HEK293T (cell line): ENCODE data around the gene HIVEP2.

Experiments used
- CTCF ChIA-PET: fragments of 350-600 bp; formaldehyde crosslinking; extraction: SDS; loops from one replicate; lab custom pipeline; 2021; ENCODE audit warnings: antibody characterized with exemption, inconsistent platforms; lab: Yijun Ruan, JAX
- POLR2A ChIA-PET: fragments of 350-600 bp; formaldehyde crosslinking; extraction: SDS; loops from one replicate; lab custom pipeline; 2020; ENCODE audit warnings: antibody characterized with exemption, inconsistent platforms; lab: Yijun Ruan, JAX
- DNase-seq: peaks from one replicate; pipeline ENCODE4 v3.0.0; 2012; ENCODE audit warnings: mixed read lengths; ENCODE audit errors: extremely low spot score
- ARNT ChIP-seq: fragments of 450-650 bp; IDR thresholded peaks from 2 replicates; pipeline ENCODE4 v1.6.1; 2017; ENCODE audit warnings: mild to moderate bottlenecking
- BHLHE40 ChIP-seq: fragments of 450-650 bp; IDR thresholded peaks from 2 replicates; pipeline ENCODE4 v1.6.1; 2016; ENCODE audit warnings: mild to moderate bottlenecking, moderate library complexity, borderline replicate concordance
- CTBP1 ChIP-seq: fragments of 450-650 bp; IDR thresholded peaks from 2 replicates; pipeline ENCODE4 v1.6.1; 2016; ENCODE audit warnings: borderline replicate concordance
- ELF4 ChIP-seq: fragments of 450-650 bp; IDR thresholded peaks from 2 replicates; pipeline ENCODE4 v1.6.1; 2017; ENCODE audit warnings: antibody characterized with exemption
- FOXA1 ChIP-seq: fragments of 450-650 bp; IDR thresholded peaks from 2 replicates; pipeline ENCODE4 v1.6.1; 2016; ENCODE audit warnings: mild to moderate bottlenecking
- FOXK2 ChIP-seq: fragments of 450-650 bp; IDR thresholded peaks from 2 replicates; pipeline ENCODE4 v1.6.1; 2016; ENCODE audit warnings: mild to moderate bottlenecking
- FOXM1 ChIP-seq: fragments of 450-650 bp; IDR thresholded peaks from 2 replicates; pipeline ENCODE4 v1.6.1; 2017; ENCODE audit warnings: mild to moderate bottlenecking, borderline replicate concordance
- HDGF ChIP-seq: fragments of 450-650 bp; IDR thresholded peaks from 2 replicates; pipeline ENCODE4 v1.6.1; 2017; ENCODE audit warnings: antibody characterized with exemption, borderline replicate concordance
- L3MBTL2 ChIP-seq: fragments of 450-650 bp; conservative IDR thresholded peaks from 2 replicates; pipeline ENCODE4 v1.6.1; 2016; ENCODE audit warnings: mild to moderate bottlenecking
- LEF1 ChIP-seq: fragments of 450-650 bp; IDR thresholded peaks from 2 replicates; pipeline ENCODE4 v1.6.1; 2017; ENCODE audit warnings: mild to moderate bottlenecking, borderline replicate concordance
- NFRKB ChIP-seq: fragments of 450-650 bp; IDR thresholded peaks from 2 replicates; pipeline ENCODE4 v1.6.1; 2016; ENCODE audit warnings: mild to moderate bottlenecking, moderate library complexity
- SP1 ChIP-seq: fragments of 450-650 bp; IDR thresholded peaks from 2 replicates; pipeline ENCODE4 v1.6.1; 2017
- SUZ12 ChIP-seq: fragments of 450-650 bp; IDR thresholded peaks from 2 replicates; pipeline ENCODE4 v1.6.1; 2016; ENCODE audit warnings: mild to moderate bottlenecking
- TARDBP ChIP-seq: fragments of 450-650 bp; IDR thresholded peaks from 2 replicates; pipeline ENCODE4 v1.6.1; 2016
- ZNF384 ChIP-seq: fragments of 450-650 bp; IDR thresholded peaks from 2 replicates; pipeline ENCODE4 v1.6.1; 2016
- TF ChIP-seq, protein P1 (sequence below): fragments of 450-650 bp; IDR thresholded peaks from 2 replicates; pipeline ENCODE4 v1.6.1; 2016

The HIVEP2 gene

DNA sequence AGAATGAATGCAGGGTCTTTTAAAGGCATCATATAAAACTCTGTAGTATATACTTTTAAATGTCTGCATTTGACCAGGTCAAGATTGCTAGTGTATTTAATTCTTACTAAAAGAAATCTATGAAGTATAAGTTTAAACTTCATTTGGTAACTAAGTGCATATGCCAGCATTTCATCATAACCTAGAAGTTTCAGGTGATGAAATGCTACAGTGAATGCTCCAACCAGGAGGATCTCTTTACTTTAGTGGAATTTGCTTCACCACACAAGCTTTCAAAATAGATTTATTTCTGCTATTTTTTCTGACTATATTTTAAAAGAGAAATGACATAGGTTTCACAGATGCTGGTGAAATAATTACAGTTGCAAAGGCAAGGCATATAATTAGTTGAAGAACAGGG is 141.9 kb downstream of the HIVEP2 start:
- CTCF ChIA-PET, result interaction anchor here (0.6 kb wide), 1 partner anchor 21 kb away, joined by 4 read pairs; no protein-coding TSS in a partner anchor
- no peak for DNase-seq
- POLR2A ChIA-PET, result no interaction called here
- TF ChIP-seq NFRKB (no peak), HDGF (no peak), SP1 (no peak), BHLHE40 (no peak), SUZ12 (no peak), ZNF384 (no peak), LEF1 (no peak)

GRCh38 chr6:142802124-142802523 is 142.9 kb downstream of the HIVEP2 start:
- no peak for DNase-seq
- ChIA-PET POLR2A (no interaction called here), CTCF (interaction anchor here (0.6 kb wide), 1 partner anchor 22 kb away, joined by 4 read pairs; no protein-coding TSS in a partner anchor)
- TF ChIP-seq NFRKB (no peak), ZNF384 (no peak), ARNT (no peak), FOXK2 (no peak), ELF4 (no peak), BHLHE40 (no peak), SP1 (no peak), SUZ12 (no peak), FOXA1 (no peak), CTBP1 (no peak), FOXM1 (no peak), TARDBP (no peak)
- TF ChIP-seq, protein P1, sequence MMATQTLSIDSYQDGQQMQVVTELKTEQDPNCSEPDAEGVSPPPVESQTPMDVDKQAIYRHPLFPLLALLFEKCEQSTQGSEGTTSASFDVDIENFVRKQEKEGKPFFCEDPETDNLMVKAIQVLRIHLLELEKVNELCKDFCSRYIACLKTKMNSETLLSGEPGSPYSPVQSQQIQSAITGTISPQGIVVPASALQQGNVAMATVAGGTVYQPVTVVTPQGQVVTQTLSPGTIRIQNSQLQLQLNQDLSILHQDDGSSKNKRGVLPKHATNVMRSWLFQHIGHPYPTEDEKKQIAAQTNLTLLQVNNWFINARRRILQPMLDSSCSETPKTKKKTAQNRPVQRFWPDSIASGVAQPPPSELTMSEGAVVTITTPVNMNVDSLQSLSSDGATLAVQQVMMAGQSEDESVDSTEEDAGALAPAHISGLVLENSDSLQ, result no peak

DNA sequence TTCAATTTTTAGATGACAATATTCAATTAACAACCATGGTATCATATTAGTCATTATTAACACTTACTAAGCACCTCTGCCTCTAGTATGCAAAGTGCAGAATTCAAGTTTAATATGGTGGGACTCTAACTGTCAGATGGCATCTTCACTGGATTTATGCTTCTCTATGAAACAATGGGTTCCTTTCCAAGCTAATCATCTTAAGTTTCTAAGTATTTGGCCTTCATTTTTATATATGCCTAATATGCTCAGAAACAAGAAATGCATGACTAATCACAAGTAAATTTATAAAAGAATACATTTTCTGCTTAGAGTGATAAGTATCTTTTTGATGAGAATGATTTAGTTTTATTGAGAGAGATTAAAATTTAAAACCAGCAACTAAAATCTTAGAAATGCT is 144.7 kb downstream of the HIVEP2 start:
- TF ChIP-seq, protein P1, result no peak
- TF ChIP-seq ZNF384 (no peak), NFRKB (no peak), SUZ12 (no peak), ELF4 (no peak), FOXK2 (no peak), HDGF (no peak), TARDBP (no peak), FOXA1 (no peak), FOXM1 (no peak), L3MBTL2 (no peak), SP1 (no peak), ARNT (no peak), CTBP1 (no peak), LEF1 (no peak), BHLHE40 (no peak)
- ChIA-PET POLR2A (no interaction called here), CTCF (no interaction called here)
- DNase-seq, result no peak

- POLR2A ChIA-PET, result no interaction called here
- TF ChIP-seq FOXA1, result no peak
- no peak for TF ChIP-seq TARDBP
- TF ChIP-seq SP1, result no peak
- TF ChIP-seq LEF1, result no peak
- no peak for TF ChIP-seq ELF4
- TF ChIP-seq FOXM1, result no peak
- no peak for TF ChIP-seq FOXK2
- no peak for TF ChIP-seq SUZ12
- TF ChIP-seq ZNF384, result no peak
- no peak for TF ChIP-seq CTBP1
- no peak for TF ChIP-seq NFRKB
- TF ChIP-seq BHLHE40, result no peak
- TF ChIP-seq, protein P1, result no peak
- no peak for TF ChIP-seq L3MBTL2
- no peak for TF ChIP-seq ARNT
- no peak for TF ChIP-seq HDGF
- CTCF ChIA-PET, result no interaction called here
- DNase-seq, result no peak
Observed at GRCh38 chr6:142799639-142800038, 145.3 kb downstream of the HIVEP2 start.

- POLR2A ChIA-PET, result no interaction called here
- CTCF ChIA-PET, result no interaction called here
Observed at GRCh38 chr6:142797159-142797558, 147.8 kb downstream of the HIVEP2 start.

DNA sequence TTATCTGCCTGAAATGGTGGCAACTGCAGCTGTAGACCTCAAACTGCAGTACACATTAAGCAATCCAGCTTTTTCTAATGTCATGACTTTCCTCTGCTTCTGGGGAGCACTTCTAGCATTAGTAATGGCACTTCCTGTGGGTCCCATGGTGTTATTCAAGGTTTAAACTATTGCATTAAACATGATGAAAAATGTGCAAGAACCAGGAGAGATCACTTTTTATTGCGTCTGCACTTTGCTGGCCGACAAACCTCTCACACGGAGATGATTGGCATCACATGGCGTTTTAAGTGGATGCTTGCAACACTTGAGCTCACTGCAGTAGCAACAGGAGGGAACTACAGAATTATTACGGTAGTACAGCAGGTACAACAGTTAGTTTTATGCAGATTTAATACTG is 148.4 kb downstream of the HIVEP2 start:
- DNase-seq, result peak; percentile 19
- ChIA-PET CTCF (no interaction called here), POLR2A (no interaction called here)
- no peak for TF ChIP-seq FOXK2
- TF ChIP-seq, protein P1, result peak; percentile 88
- TF ChIP-seq ARNT, result no peak

More at GRCh38 chr6:142797159-142797558, 147.8 kb downstream of the HIVEP2 start:
- no peak for TF ChIP-seq HDGF
- TF ChIP-seq CTBP1, result no peak
- TF ChIP-seq BHLHE40, result no peak
- TF ChIP-seq FOXM1, result no peak
- no peak for TF ChIP-seq LEF1
- TF ChIP-seq NFRKB, result no peak
- TF ChIP-seq TARDBP, result no peak
- TF ChIP-seq, protein P1, result no peak
- no peak for DNase-seq
